Measurements from ENCODE around the gene MAP3K5.
"Not testable (repeated sequence)": the region's sequence is repeated elsewhere in the genome, so short reads cannot be mapped to it uniquely, and the experiment has no call there.

Gene MAP3K5

DNA sequence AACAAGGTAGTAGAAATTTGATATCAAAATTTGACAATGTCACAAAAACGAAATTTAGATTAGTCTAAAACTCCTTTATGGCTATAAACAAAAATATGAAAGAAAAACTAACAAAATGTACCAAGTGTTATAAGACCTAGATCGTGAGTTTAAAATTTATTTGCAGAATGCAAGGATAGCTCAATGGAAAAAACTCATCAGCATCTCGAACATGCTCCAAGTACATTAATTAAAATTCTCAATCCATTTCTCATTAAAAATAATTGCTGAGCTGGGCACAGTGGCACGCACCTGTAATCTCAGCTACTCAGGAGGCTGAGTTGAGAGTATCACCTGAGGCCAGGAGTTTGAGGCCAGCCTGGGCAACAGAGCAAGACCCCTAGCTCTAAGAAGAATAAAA, 70.8 kb downstream of the MAP3K5 start:
- DNase-seq (ENCODE audit: low spot score) = no peak

- no peak for DNase-seq (ENCODE audit: low spot score)
These were observed 72.1 kb downstream of the MAP3K5 start for GRCh38 chr6:136720045-136720770.

DNA sequence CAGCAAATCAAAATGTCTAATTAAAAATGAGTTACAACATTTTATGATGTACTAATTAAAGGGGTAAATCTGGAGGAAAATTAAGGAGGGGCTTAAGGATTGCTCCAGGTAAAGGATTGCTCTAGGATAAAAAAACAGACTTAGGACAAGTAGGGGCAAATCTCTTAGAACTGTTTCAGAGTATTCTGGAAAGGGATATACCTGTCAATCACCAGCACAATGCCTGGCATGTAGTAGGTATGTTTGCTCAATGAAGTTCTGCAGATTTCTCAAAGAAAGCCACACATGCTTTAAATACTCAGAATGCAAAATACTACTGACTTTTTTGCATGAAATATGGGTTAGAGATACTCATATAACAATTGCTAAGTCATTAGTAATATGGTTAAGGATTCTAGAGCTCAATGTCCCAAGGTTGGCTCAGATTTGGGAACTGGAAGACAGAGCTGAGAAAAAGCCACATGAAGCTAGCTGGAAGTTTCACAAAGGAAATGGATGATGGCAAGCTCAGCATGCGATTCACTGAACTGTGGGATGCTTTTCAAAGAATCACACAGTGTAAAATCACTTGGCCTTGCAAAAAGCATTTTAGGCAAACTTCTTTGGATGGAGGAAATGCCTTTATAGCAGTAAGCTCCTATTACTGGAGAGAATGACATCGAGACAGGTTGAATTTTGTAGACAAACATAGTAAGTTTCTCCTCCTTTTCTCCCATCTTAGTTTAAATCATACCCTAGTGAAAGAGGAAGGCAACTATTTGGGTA, 72.8 kb downstream of the MAP3K5 start:
- no peak for DNase-seq (ENCODE audit: low spot score)

DNA sequence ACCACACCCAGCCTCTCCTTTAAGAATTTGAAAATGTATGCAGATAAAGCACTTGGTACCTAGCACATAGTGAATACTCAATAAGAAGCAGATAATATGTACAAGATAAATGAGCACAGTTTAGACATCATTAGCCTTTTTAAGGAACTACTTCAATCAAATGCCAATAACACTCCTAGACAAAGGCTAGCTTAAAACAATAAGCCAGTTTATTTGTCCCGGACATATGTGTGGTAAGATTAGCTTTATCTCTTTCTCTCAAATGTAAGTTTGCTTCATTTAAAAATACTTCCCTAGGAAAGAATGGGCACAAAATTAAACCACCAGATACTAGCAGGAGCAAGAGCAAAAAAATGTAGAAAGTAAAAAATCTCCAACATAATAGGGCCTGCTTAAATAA, 73.8 kb downstream of the MAP3K5 start:
- DNase-seq (ENCODE audit: low spot score) = no peak

DNA sequence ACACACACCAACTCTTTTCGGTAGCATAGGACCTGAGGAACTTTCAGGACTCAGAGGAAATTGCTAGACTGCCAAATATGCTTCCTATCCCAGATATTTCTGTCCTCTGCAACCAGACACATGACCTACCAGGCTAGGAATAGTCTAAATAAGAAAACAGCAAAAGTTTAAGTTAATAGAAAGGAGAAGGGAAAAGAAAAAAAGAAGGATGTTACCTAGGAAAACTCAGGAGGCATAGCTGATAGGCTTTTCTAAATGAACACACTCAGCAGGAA, 74.6 kb downstream of the MAP3K5 start:
- DNase-seq (ENCODE audit: low spot score) = no peak

- no peak for DNase-seq (ENCODE audit: low spot score)
These were observed 75.2 kb downstream of the MAP3K5 start for GRCh38 chr6:136716917-136717715.

DNA sequence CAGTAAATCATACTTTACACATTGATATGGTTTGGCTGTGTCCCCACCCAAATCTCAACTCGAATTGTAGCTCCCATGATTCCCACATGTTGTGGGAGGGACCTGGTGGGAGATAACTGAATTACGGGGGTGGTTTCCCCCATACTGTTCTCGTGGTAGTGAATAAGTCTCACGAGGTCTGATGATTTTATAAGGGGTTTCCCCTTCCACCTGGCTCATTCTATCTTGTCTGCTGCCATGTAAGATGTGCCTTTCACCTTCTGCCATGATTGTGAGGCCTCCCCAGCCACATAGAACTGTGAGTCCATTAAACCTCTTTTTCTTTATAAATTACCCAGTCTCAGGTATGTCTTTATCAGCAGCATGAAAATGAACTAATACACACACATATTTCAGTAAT, 79.6 kb downstream of the MAP3K5 start:
- DNase-seq (ENCODE audit: low spot score) = not testable (repeated sequence)

DNA sequence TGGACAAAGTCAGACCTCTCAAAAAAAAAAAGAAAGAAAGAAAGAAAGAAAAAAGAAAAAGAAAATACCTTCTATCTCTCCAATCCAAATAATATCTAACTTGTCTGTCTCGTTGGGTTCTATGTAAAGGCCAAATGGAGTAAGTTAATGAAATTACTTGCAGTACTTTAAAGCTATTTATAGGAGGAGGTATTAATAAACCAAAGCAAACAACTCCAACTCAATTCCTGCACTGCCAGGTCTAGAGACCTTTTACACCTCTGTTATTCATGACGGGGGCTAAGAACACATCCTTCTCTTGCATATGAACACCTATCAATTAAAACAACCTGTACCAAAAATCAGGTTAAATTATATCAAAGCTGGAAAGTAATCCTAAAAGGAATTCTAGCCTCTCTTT, 80.6 kb downstream of the MAP3K5 start:
- no peak for DNase-seq (ENCODE audit: low spot score)

- no peak for DNase-seq (ENCODE audit: low spot score)
These were observed 81.3 kb downstream of the MAP3K5 start for GRCh38 chr6:136710877-136711552.

- DNase-seq (ENCODE audit: low spot score) = no peak
These were observed 82.8 kb downstream of the MAP3K5 start for GRCh38 chr6:136709429-136709828.

GRCh38 chr6:136706430-136706829, 85.8 kb downstream of the MAP3K5 start:
- no peak for DNase-seq (ENCODE audit: low spot score)

GRCh38 chr6:136703331-136703865, 88.9 kb downstream of the MAP3K5 start:
- no peak for DNase-seq (ENCODE audit: low spot score)

GRCh38 chr6:136701045-136701444, 91.2 kb downstream of the MAP3K5 start:
- no peak for DNase-seq (ENCODE audit: low spot score)

DNA sequence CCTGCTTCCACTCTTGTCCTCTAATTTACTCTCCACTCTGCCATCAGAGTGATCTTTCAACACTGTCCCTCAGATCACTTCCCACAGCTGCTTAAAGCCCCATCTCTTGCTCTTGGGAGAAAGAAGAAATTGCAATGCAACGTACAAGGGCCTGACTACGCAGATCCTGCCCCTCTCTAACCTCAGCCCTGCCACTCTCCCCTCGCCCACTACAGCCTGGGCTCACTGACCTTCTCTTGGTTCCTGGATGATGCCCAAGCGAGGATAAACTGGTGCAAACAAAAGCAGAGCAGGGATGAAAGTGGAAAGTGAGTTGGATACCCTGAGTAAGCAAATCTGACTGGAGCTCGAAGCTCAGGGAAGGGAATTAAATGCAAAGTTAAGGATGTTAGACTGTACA, 92.9 kb downstream of the MAP3K5 start:
- DNase-seq (ENCODE audit: low spot score) = no peak

- no peak for DNase-seq (ENCODE audit: low spot score)
These were observed 95.4 kb downstream of the MAP3K5 start for GRCh38 chr6:136696783-136697364.

DNA sequence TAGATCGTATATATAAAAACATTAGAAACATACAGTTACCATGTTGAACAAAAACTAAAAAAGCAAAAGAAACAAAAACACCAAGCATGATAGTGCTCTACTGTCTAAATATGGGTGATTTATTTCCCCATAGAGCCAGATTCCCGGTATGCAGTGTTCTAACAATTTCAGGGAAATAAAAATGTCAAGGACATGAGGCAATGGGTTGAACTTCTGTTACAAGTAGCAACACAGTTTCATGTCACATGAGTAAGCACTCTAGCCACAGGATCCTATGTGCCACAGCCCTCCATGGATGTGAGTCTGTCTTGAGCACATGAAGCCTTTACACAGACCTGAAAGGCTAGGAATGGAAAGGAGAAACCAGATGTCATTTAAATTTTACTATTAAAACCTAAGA, 96.0 kb downstream of the MAP3K5 start:
- no peak for DNase-seq (ENCODE audit: low spot score)

- DNase-seq (ENCODE audit: low spot score) = no peak
These were observed 96.9 kb downstream of the MAP3K5 start for GRCh38 chr6:136695412-136695811.

- no peak for DNase-seq (ENCODE audit: low spot score)
These were observed 99.2 kb downstream of the MAP3K5 start for GRCh38 chr6:136693090-136693489.

GRCh38 chr6:136687894-136688293, 104.4 kb downstream of the MAP3K5 start:
- DNase-seq (ENCODE audit: low spot score) = not testable (repeated sequence)

DNA sequence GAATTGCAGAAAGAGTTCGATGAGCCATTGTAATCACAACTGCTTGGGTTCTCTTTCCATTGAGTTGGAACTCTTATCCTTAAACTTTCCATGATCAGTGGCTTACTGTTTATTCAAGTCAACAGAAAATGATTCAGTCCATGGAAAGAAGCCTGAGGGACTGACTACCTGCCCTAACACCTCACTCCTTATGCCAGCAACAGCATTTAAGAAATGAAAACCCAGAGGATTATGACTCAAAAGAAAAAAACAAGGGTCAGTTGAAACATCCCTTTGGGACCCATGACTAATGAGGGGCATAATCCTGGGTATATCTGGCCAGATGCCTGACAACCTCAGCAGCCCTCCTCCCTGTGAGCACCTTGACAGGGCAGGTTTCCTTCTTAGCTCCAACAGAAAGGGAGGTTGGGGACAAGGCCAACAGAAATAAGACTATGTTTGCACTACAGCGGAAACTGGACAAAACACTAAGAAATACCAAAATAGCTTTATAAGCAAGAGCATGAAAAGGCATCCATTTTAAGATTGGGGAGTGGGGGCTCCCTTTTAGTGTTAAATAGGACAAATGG, 106.7 kb downstream of the MAP3K5 start:
- no peak for DNase-seq (ENCODE audit: low spot score)

- no peak for DNase-seq (ENCODE audit: low spot score)
These were observed 107.8 kb downstream of the MAP3K5 start for GRCh38 chr6:136684466-136684865.

Data from HuH-7.5 (cell line).